ENCODE measurements around the gene SEMA5A.

SEMA5A gene

DNA sequence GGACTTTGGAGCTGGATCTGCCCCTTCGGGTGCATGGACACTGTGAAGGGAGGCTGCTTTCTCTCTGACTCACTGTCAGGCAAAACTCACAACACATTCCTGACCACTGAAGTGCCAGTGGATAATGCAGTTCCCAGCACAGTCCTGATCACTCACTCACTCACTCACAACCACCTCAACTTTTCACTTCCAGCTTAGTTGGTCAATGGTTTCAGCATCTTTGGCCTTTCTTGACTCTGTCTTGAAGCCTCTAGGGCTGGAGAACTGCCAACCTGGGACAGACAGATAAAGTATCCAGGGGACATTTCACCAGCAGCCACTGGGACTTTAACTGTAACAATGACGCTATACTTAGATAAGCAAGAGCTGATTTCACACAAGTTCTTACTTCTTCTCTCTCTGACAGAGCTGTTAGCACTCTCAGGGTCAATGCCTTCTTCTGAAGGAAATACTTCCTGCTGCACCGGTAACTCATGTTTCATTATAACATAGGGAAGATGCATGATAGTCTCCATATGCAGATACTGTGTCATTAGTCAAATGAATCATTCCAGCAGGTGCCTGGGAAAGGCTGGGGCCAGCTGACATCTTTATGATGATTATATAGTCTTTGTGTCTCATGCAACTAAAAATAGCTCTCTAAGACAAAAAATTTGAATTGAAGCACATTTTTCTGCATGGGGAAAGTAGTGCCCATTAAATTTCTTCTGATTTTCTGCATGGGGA is 499.0 kb downstream of the SEMA5A start:
- DNase-seq = no peak

DNA sequence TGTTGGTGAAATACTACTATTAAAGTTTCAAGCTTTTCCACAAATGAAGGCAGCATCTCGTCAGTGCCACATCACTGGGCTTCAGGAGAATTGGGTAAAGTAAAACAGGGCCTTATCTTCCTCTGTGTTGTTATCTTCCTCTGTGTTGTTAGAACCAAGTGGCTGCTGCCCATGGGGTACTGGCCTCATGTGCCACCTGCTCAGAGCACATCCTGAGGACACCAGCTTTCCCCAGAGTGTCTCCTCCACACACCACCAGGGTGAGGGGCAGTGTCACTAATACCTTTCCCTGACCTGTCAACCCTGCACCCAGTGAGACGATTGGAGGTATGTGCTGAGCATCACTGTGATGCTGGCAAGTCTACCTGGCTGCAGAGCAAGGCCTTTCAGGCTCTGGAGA is 499.9 kb downstream of the SEMA5A start:
- no peak for DNase-seq

DNA sequence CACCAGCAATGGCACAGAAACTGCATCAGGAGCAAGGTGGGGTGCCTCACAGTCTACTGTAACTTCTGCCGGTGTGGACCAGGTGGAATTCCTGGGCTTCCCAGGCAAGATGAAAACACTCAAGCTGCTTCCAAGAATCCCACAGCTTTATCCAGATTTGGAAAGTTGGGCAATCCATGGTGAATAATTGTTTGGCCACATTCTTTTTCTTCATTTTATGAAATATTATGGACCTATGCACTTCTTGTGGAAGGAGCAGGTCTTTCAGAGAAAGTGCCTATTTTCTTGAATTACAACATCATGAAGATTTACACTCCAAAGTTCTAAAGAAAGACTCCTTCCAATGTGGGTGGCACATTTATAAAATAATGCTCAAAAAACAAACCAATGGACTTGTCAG is 503.6 kb downstream of the SEMA5A start:
- no peak for DNase-seq

DNA sequence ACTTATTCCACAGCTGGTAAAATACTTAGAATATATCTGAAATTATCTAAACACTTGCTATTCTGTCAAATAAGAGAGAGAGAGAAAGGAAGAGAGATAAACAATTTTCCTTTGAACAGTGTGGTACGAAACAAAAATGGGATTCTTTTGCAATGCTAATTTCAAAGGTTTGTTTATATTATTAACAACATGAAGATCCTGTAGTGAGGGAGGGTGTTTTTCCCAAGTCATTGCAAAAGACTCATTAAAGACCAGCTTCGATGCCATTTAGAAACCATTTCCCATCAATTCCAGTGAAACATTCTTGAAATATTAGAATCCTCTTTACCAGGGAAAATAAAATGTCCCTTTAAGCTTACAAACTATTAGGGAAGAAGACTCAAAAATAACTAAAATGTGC is 505.4 kb downstream of the SEMA5A start:
- no peak for DNase-seq

DNA sequence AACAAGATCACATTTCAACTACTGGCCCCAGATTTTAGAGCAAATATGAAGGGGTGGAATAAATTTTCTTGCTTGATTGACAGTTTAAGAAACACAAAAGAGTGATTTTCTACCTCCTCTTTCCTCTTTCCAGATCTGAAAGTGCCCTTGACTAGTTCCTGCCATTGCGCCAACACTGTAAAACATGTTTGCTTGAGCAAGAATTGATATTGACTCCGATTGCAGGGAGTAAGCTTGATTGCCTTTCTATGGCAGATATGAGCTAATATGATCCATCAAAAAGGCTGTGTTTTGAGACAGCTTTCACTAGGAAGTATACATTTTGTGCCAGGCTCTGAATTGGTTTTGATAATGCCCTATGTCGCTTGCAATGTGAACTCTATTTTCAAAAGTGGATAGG is 508.8 kb downstream of the SEMA5A start:
- DNase-seq = no peak

DNA sequence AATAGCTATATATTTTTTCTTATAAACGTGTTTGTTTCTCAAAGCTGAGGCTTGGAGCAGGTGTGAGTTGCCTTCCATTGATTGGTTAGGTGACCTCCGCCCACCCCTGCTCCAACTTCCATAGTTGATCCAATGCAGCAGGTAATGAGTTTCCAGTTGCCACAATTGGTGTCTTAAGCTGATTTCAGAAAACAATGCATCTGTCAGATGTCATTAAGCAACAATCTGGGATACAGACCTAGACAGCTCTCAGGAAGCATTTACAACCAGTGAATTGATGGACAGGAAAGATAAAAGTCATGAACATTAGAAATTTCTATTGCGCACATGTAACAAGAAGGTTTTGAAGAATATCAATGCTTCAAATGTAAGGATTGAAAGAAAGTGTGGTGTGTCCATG is 510.5 kb downstream of the SEMA5A start:
- no peak for DNase-seq

DNA sequence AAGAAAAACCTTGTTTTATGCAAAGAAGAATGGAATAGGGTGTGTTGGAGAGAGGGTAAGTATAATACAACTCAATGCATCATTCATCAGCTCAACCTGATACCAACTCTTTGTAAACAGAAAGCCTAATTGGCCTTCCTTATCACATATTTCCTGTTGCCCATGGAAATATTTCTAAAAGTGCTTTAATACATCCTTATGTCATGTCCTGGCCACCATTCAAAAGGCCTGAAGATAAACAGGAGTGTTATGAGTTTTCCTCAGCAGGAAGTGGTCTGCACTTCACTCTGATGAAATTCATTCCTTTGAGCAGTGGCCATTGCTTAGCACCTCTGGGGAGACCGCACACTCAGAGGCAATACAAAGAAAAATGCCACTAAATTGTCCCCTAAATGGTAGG is 511.2 kb downstream of the SEMA5A start:
- DNase-seq = no peak

DNA sequence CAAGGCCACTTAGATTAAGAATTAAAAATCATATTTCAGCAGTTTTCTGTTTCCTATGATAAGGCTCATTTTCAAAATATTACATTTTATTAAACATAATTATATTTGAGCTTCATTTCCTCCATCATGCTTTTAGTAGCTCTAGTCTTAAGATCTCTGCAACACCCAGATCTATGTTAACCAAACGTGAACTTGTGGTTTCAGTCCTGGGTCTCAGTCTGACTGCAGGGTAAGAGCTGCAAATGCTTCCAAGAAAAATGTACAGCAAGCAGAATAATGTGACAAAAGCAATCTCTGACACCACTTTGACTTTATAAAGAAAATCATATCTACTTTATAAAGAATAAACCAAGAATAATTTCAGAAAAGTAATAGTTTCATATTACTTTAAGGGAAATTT is 512.4 kb downstream of the SEMA5A start:
- no peak for DNase-seq

DNA sequence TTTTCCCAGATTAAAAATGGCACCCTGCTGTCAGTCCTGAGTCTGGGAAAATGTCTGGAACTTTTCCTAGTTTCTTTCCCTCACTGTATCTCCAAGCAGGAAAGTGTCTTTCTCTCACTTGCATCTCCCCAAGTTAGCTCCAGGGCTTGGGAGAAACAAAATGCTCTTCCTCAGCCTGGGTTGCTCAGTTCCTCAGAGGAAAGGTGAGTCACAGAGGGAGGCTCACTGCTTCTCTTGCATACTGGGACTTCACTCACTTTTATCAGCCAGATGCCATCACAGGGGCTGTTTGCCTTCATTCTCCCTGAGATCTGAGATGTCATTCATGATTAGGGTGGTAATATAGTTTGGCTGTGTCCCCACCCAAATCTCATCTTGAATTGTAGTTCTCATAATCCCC is 519.9 kb downstream of the SEMA5A start:
- DNase-seq = no peak

DNA sequence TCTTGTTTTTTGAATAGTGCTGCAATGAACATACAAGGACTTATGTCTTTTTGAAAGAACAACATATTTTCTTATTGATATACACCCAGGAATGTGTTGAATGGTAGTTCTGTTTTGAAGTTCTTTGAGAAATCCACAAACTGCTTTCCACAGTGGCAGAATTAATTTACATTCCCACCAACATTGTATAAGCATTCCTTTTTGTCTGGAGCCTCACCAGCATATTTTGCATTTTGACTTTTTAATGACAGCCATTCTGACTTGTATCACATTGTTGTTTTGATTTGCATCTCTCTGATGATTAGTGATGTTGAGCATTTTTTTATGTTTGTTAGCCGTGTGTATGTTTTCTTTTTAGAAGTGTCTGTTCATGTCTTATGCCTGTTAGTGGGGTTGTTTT is 524.9 kb downstream of the SEMA5A start:
- DNase-seq = no peak

DNA sequence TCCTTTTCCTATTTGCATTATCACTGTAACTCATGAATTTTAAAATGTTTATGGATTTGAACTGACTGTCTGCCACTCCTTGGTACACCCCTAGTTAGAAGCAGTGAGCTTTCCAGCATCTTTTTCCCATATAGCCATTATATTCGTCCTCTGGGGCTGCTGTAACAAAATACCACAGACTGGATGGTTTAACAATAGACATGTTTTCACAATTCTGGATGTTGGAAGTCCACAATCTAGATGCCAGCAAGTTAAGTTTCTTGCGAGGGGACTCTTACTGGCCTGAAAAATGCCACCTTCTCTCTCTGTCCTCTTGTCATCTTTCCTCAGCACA is 530.0 kb downstream of the SEMA5A start:
- no peak for DNase-seq

DNA sequence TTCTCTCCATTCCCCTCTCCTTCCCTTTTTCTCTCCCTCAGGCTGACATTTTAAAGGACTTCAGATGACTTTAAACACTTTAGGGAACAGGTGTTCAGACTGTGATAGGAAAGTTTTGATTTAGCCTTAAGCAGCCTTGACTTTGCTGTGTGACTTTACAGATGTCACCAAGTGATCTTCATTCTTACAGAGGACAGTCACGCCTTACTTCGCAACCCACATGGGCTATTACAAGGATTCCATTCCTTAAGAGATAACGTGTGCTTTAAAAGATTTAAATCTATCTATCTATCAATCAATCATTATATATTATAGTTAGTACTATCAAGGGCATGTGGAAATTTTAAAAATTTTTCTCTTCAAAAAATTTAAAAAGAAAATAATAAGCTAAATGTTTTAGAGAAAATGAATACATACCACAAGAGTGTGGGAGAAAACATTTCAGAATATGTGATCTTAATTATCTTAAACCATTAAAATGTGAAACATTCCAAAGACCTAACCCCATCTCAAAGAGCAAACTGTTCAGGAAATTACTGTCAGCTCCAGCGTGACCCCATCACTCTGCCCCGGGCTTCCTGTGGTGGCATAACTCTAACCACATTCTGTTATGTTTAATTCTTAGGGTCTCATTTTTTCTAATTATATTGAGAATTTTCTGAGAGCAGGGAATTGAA is 530.5 kb downstream of the SEMA5A start:
- DNase-seq = no peak

DNA sequence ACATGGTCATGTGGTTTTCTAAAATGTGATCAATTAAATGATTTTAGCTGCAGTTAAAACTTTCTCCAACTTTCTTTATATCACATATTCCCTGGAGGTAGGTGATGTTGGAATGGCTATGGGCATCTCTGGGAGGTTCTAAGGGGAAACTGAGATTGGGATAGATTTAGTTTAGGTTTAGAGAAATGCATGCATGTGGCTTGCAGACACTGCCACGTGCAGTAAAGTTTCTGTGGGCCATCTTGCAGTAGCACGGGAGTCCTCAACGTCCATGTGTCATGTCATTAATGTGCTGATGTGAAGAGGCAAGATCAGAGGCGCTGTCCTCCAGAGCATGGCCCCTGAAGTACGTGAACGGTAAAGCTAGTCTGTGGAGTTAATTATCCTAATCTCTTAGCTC is 532.7 kb downstream of the SEMA5A start:
- no peak for DNase-seq

DNA sequence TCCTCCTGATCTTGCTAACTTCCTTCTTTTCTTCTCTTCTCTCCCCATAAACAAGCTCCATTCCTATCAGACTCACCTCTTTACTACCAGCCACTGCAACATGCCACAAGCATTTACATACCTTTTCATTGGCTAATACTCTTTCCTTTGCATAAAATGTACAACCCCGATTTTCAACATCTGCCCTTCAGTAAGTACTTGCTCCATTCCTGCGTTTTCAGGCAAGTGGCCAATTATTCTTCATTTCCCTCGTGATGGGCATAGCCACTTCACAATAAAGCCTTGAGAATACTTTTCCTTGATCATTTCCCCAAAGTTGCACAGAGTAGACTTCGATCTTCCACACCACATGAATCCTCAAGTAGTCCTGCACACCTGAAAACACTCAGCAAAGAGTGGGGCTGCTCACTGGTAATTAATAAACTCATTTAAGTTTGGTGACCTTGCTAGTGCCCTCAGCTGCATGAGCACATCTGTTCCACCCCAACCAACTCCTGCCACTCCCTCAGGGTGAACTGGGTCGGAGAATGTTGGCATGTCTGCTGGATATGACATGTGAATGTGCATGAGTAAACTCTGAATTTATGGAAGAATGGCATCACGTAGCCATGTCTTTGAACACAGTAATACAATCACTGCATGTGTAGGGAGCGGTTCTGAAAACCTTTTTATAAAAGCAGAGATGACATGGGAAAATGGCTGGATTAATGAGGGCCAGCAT is 535.8 kb downstream of the SEMA5A start:
- no peak for DNase-seq

DNA sequence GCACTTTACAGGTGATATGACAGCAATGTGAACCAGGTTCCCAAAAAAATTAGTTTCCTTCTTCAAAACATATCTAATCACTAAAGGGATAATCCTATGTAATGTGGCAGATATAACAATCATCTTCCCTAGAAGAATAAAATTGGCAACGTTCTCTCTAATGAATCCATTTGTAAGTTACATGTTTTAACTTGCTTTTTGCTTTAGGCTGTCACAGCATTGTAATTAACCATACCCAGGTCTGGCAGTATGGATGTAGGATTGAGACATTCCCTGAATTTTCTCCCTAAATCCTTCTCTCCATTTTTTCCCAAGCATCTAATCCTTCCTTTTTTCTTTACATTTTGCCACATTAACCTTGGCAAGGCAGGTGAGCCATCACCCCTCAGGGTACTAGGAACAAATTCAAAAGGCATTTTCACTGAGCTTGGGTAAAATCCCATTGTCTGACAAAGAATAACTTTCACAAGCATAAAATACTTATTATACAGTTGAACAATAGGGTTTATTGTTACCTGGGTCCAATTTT is 548.3 kb downstream of the SEMA5A start:
- no peak for DNase-seq

DNA sequence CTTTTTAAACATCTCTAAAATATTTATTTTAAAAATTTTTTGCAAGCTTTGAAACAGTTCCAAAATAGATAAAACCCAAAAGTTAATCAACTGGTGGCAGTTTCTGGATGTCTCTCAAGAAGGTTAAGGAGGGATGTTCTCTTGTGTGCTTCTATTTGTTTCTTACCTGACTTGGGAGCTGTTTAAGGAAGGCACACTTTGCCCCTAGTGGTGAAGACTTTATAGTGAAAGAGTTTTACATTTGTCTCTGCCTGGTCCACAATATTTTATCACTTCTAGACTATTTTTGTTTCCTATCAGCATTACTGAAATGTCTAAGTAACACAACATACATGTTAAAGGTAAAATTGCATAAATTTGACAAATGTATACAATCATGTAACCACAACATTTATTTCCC is 552.8 kb downstream of the SEMA5A start:
- no peak for DNase-seq

Data from NCI-H1417 treated with DMSO at 0.1 percent for 48 hours (cell line).